ENCODE results near the gene ANKRD29.

- TF ChIP-seq POLR2A (IDR thresholded peaks at IDR 0.05) = no peak
- TF ChIP-seq, protein P1, sequence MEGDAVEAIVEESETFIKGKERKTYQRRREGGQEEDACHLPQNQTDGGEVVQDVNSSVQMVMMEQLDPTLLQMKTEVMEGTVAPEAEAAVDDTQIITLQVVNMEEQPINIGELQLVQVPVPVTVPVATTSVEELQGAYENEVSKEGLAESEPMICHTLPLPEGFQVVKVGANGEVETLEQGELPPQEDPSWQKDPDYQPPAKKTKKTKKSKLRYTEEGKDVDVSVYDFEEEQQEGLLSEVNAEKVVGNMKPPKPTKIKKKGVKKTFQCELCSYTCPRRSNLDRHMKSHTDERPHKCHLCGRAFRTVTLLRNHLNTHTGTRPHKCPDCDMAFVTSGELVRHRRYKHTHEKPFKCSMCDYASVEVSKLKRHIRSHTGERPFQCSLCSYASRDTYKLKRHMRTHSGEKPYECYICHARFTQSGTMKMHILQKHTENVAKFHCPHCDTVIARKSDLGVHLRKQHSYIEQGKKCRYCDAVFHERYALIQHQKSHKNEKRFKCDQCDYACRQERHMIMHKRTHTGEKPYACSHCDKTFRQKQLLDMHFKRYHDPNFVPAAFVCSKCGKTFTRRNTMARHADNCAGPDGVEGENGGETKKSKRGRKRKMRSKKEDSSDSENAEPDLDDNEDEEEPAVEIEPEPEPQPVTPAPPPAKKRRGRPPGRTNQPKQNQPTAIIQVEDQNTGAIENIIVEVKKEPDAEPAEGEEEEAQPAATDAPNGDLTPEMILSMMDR (IDR thresholded peaks at IDR 0.05) = no peak
These were observed 62.9 kb downstream of the ANKRD29 start for GRCh38 chr18:23599809-23600208.
